Measurements from ENCODE around the gene DNAJB2. TPM values are rescaled to one million over a fixed set of nuclear protein-coding genes. Genes with fewer than 3 reads are reported as not detected.
"Not testable (repeated sequence)": the region's sequence is repeated elsewhere in the genome, so short reads cannot be mapped to it uniquely, and the experiment has no call there.

Gene DNAJB2
- total RNA-seq, 1 donor from 2014 or later = 45.3 TPM

GRCh38 chr2:219250049-219250781, 29.0 kb upstream of the DNAJB2 start:
- Mint-ChIP-seq H3K36me3 (ENCODE audit: low read depth) (peaks cover 34% of the 10 kb centered on the region), H3K4me1 (ENCODE audit: low read depth) (peaks cover 73% of the 10 kb centered on the region), H3K4me3 (peak overlapping the region; percentile 93), H3K27me3 (ENCODE audit: insufficient read depth) (no peaks in the 10 kb centered on the region), H3K9me3 (no peaks in the 10 kb centered on the region), H3K27ac (peak overlapping the region; percentile 88)
- no peak for DNase-seq (ENCODE audit: low spot score)
- intact Hi-C loops (cut with micrococcal nuclease) = loop anchor here (5.0 to 10.0 kb wide), 2 partner anchors 853 to 1025 kb away; partner anchors contain the start of gene CTDSP1

- no peaks in the 10 kb centered on the region for H3K27me3 Mint-ChIP-seq (ENCODE audit: insufficient read depth)
These were observed 27.5 kb upstream of the DNAJB2 start for GRCh38 chr2:219251656-219252055.

GRCh38 chr2:219252084-219252483, 27.1 kb upstream of the DNAJB2 start:
- peaks cover 69% of the 10 kb centered on the region for H3K4me1 Mint-ChIP-seq (ENCODE audit: low read depth)
- H3K4me3 Mint-ChIP-seq = peak overlapping the region; percentile 93
- no peak for DNase-seq (ENCODE audit: low spot score)
- intact Hi-C loops (cut with micrococcal nuclease) = loop anchor here (2.0 to 10.0 kb wide), 4 partner anchors 43 to 1027 kb away; partner anchors contain the start of genes CHPF and CTDSP1
- H3K36me3 Mint-ChIP-seq (ENCODE audit: low read depth) = peaks cover 34% of the 10 kb centered on the region
- no peaks in the 10 kb centered on the region for H3K9me3 Mint-ChIP-seq
- H3K27ac Mint-ChIP-seq = peak overlapping the region; percentile 82
- H3K27me3 Mint-ChIP-seq (ENCODE audit: insufficient read depth) = no peaks in the 10 kb centered on the region

More at GRCh38 chr2:219251656-219252055, 27.5 kb upstream of the DNAJB2 start:
- intact Hi-C loops (cut with micrococcal nuclease) = loop anchor here (2.0 to 10.0 kb wide), 4 partner anchors 43 to 1027 kb away; partner anchors contain the start of genes CHPF and CTDSP1
- peak overlapping the region; percentile 88 for H3K27ac Mint-ChIP-seq
- peaks cover 34% of the 10 kb centered on the region for H3K36me3 Mint-ChIP-seq (ENCODE audit: low read depth)
- peak overlapping the region; percentile 93 for H3K4me3 Mint-ChIP-seq
- H3K4me1 Mint-ChIP-seq (ENCODE audit: low read depth) = peaks cover 74% of the 10 kb centered on the region
- DNase-seq (ENCODE audit: low spot score) = no peak
- H3K9me3 Mint-ChIP-seq = no peaks in the 10 kb centered on the region

DNA sequence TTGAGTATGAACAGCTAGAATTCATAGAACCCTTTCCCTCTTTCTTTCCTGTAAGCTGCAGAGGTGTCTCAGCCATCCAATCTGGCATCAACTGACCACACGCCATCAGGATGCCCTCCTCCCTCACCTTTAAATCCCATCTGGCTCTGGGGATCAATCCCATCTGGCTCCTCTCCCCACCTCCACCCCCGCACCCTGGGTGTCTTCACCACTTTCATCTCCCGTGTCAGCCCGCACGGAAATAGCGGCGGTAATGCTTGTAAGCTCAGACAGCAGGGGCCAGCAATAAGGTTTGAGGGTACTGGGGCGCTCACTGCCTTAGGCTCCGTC, 26.6 kb upstream of the DNAJB2 start:
- Mint-ChIP-seq H3K9me3 (no peaks in the 10 kb centered on the region), H3K27ac (peak overlapping the region; percentile 82), H3K27me3 (ENCODE audit: insufficient read depth) (no peaks in the 10 kb centered on the region), H3K4me1 (ENCODE audit: low read depth) (peaks cover 65% of the 10 kb centered on the region), H3K36me3 (ENCODE audit: low read depth) (peaks cover 34% of the 10 kb centered on the region), H3K4me3 (peak overlapping the region; percentile 93)
- no peak for DNase-seq (ENCODE audit: low spot score)
- intact Hi-C loops (cut with micrococcal nuclease) = loop anchor here (2.0 to 10.0 kb wide), 4 partner anchors 42 to 1028 kb away; partner anchors contain the start of genes CHPF and CTDSP1

DNA sequence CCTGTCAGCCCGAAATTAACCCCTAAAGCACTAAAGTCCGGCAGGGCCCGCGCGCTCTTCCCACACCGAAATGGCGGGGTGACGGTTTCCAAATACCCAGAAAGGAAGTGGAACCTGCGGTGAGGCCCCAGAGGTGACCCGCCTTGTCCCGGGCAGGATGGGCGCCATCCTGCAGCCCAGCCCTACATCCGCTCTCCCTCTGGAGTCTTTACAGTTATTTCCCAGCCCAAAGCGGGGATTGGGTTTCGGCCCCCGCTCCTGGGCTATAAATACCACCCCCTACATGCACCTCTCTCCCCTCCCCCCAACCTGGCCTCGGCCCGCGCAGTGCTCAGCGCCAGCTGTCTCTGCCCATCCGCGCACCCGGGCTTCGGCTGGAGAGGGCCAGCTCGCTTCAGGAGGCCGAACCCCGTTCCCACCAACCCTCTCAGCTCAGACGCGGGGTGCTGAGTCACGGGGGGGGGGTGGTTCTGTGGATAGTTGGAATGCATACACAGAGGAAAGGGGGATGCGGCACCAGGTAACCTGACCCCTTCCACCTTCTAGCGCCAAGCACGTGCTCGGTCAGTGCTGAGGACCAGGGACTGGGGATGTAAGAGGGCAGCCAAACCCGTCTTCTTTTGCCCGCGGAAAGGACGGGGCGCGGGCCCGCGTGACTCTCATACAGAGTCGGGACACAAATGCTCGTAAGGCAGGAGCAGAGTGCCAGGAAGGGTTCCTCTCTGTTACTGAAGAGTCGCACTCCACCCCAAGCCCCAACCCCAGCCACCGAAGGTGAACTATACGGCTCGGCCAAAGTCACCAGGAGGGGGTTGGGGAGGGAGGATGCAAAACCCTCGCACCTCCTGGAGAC, 26.0 kb upstream of the DNAJB2 start, which contains the start of gene TUBA4B:
TSS of gene TUBA4B (plus strand) at position 344 of the 853 bp plus-strand sequence. CDS start at position 509, 165 bp downstream.
- peak within 1 kb of the TSS; percentile 93 for H3K4me3 Mint-ChIP-seq
- peaks cover 59% of the 10 kb centered on the region for H3K4me1 Mint-ChIP-seq (ENCODE audit: low read depth)
- no peaks in the 10 kb centered on the region for H3K27me3 Mint-ChIP-seq (ENCODE audit: insufficient read depth)
- no peaks in the 10 kb centered on the region for H3K9me3 Mint-ChIP-seq
- H3K27ac Mint-ChIP-seq = peak within 1 kb of the TSS; percentile 98
- intact Hi-C loops (cut with micrococcal nuclease) = loop anchor here (1.0 to 10.0 kb wide), 10 partner anchors 8 to 1028 kb away; partner anchors contain the start of genes ANKZF1, ATG9A, CHPF and CTDSP1
- DNase-seq (ENCODE audit: low spot score) = peak; percentile 59
- peaks cover 33% of the 10 kb centered on the region for H3K36me3 Mint-ChIP-seq (ENCODE audit: low read depth)

DNA sequence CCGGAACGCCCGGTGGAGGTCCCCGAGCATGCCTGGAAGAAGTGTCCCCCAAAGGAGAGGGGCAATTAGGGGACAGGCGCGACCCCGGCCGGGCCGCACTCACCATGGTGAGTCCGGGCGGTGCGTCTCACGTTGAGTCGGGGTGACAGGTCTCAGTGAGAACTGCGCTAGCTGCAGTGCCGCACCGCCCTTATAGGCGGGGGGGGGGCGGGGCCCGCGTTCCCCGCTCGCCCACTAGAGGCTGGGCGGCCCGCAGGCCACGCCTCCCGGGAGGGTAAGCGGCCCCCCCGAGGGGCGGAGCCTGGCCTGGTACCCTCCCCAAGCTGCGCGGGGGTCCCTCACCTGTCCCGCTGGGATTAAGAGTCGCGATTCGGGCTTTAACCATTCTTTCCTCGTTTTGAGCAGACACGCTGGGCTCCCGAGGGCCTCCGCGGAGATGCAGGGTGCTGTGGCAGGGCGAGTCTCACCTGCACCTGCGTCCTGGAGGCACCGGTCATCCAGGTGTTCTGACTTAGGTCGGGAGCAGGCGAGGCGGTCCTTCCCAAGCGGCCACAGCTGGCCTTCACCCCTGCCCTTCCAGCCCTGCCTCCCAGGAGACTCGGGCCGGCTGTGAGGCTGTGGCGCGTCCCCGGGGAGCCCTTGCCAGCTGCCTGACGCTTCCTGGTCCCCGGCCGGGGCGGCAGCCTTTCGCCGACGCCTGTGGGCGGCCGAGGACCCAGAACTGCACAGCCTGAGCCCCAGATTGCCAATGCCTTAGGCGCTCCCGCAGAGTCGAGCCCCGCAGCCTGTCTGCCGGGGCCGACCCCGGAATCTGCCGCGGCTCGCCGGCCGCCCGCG, 25.2 kb upstream of the DNAJB2 start, which contains the start of gene TUBA4A:
TSS of gene TUBA4A (minus strand) at position 166 of the 837 bp plus-strand sequence. CDS start at position 106, 60 bp downstream.
- no peaks in the 10 kb centered on the region for H3K9me3 Mint-ChIP-seq
- DNase-seq (ENCODE audit: low spot score) = peak; percentile 87
- peaks cover 27% of the 10 kb centered on the region for H3K36me3 Mint-ChIP-seq (ENCODE audit: low read depth)
- intact Hi-C loops (cut with micrococcal nuclease) = loop anchor here (1.0 to 10.0 kb wide), 16 partner anchors 9 to 1029 kb away; partner anchors contain the start of genes ANKZF1, ATG9A, CHPF and CNOT9
- no peaks in the 10 kb centered on the region for H3K27me3 Mint-ChIP-seq (ENCODE audit: insufficient read depth)
- peak within 1 kb of the TSS; percentile 93 for H3K4me3 Mint-ChIP-seq
- peak within 1 kb of the TSS; percentile 98 for H3K27ac Mint-ChIP-seq
- peaks cover 50% of the 10 kb centered on the region for H3K4me1 Mint-ChIP-seq (ENCODE audit: low read depth)

DNA sequence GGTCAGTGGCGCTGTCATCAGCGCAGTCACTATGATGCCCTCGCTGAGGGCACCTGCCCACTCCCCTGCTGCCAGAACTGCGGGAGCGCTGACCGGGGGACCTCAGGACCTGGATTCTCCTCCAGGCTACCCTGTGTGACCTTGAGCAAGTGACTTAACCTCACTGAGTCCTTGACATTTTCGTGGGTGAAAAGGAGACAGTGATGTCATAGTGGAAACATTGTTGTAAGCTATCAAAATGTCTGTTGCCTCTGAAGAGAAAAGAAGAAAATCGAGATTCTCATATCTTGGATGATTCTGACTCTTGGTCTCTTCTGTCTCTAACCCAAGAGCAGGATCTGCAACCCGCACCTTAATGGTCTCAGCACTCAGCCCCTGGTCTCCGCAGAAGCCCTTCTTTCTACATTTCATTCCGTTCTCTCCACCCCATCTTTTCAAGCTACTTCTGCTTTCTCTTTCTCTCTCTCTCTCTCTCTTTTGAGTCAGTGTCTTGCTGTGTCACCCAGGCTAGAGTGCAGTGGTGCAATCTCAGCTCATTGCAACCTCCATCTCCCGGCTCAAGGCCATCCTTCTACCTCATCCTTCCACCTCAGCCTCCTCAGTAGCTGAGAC, 24.5 kb upstream of the DNAJB2 start:
- H3K27me3 Mint-ChIP-seq (ENCODE audit: insufficient read depth) = peaks cover 3% of the 10 kb centered on the region
- H3K9me3 Mint-ChIP-seq = no peaks in the 10 kb centered on the region
- intact Hi-C loops (cut with micrococcal nuclease) = loop anchor here (1.0 to 10.0 kb wide), 8 partner anchors 25 to 1030 kb away; partner anchors contain the start of genes CNOT9, CTDSP1, DNAJB2 and GMPPA
- H3K36me3 Mint-ChIP-seq (ENCODE audit: low read depth) = peaks cover 20% of the 10 kb centered on the region
- H3K4me3 Mint-ChIP-seq = peak overlapping the region; percentile 84
- peak; percentile 46 for DNase-seq (ENCODE audit: low spot score)
- H3K27ac Mint-ChIP-seq = peak overlapping the region; percentile 98
- peaks cover 43% of the 10 kb centered on the region for H3K4me1 Mint-ChIP-seq (ENCODE audit: low read depth)

DNA sequence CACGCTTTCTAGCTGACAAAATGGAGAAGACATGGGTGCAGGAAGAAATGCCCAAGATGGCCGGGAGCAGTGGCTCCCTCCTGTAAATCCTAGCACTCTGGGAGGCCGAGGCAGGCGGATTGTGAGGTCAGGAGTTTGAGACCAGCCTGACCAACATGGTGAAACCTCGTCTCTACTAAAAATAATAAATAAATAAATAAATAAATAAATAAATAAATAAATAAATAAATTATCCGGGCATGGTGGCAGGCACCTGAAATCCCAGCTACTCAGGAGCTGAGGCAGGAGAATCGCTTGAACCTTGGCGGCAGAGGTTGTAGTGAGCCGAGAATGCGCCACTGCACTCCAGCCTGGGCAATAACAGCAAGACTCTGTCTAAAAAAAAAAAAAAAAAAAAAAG, 20.2 kb upstream of the DNAJB2 start:
- not testable (repeated sequence) for H3K36me3 Mint-ChIP-seq (ENCODE audit: low read depth); H3K9me3 Mint-ChIP-seq; H3K27me3 Mint-ChIP-seq (ENCODE audit: insufficient read depth); DNase-seq (ENCODE audit: low spot score); H3K4me3 Mint-ChIP-seq; H3K27ac Mint-ChIP-seq
- peaks cover 18% of the 10 kb centered on the region for H3K4me1 Mint-ChIP-seq (ENCODE audit: low read depth)
- intact Hi-C loops (cut with micrococcal nuclease) = loop anchor here (10.0 kb wide), 1 partner anchor 1034 kb away; no protein-coding TSS in a partner anchor

DNA sequence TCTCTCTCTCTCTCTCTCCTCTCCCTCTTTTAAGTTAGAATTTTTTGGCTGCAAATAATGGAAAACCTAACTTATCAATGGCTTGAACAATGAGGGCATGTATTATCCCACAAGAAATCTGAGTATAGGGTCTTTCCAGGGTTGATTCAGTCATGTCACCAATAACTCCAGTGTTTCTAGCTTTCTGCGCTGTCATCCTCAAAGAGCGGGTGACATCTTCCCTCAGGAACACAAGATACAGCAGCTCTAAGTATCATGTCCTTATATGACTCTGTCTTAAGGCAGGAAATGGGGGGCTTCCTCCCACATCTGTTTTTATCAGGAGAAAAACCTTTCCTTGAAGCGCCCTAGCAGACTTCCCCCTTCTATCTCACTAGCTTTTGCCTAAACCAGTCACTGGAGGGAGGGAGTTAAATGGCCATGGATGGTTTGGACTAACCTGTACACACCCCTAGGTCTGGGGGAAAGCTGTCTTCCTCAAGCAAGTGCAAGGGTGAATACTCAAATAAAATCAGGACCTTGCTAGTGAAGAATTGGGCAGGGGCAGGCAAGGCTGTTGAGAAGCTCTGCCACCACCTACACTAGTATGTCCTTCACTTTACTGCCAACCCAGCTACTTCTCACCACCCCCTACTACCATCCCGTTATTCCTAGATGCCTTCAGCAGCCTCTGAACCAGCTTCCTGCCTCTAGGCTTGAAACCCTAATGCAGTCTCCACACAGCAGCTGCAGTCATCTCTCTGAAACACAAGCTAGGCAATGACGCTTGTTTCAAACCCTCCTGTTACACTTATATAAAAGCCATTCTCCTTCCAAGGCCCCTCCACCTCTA, 17.9 kb upstream of the DNAJB2 start:
- intact Hi-C loops (cut with micrococcal nuclease) = no loop called here

GRCh38 chr2:219266232-219266631, 12.9 kb upstream of the DNAJB2 start:
- no peak overlapping the region for H3K27ac Mint-ChIP-seq

More for the DNA sequence above, 17.9 kb upstream of the DNAJB2 start:
- Mint-ChIP-seq H3K4me1 (ENCODE audit: low read depth) (peaks cover 3% of the 10 kb centered on the region), H3K27ac (no peak overlapping the region), H3K9me3 (no peaks in the 10 kb centered on the region), H3K4me3 (no peak overlapping the region), H3K27me3 (ENCODE audit: insufficient read depth) (peaks cover 9% of the 10 kb centered on the region), H3K36me3 (ENCODE audit: low read depth) (no peaks in the 10 kb centered on the region)
- no peak for DNase-seq (ENCODE audit: low spot score)

DNA sequence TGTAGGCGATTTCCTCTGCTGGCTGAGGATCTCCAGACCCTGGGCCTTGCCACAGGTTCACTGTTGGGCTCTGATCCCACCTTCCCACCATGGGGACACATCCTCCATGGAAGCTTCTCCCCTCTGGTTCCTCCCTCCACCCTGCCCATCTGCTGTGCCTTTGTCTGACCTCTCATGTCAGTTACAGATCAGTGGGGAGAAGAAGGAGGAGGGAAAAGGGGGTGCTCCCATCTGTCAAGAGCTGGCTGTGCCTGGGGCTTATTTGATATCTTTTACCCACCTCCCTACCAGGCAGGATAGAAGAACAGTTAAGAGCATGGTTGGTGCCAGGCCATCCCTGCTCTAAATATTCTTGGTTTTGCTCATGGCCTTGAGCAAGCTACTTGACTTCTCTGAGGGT, 12.3 kb upstream of the DNAJB2 start:
- Mint-ChIP-seq H3K4me3 (no peak overlapping the region), H3K27ac (no peak overlapping the region), H3K36me3 (ENCODE audit: low read depth) (no peaks in the 10 kb centered on the region), H3K9me3 (no peaks in the 10 kb centered on the region), H3K27me3 (ENCODE audit: insufficient read depth) (peaks cover 4% of the 10 kb centered on the region), H3K4me1 (ENCODE audit: low read depth) (no peaks in the 10 kb centered on the region)
- intact Hi-C loops (cut with micrococcal nuclease) = loop anchor here (5.0 kb wide), 1 partner anchor 35 kb away; no protein-coding TSS in a partner anchor
- DNase-seq (ENCODE audit: low spot score) = no peak

More at GRCh38 chr2:219266232-219266631, 12.9 kb upstream of the DNAJB2 start:
- Mint-ChIP-seq H3K9me3 (no peaks in the 10 kb centered on the region), H3K4me3 (no peak overlapping the region), H3K4me1 (ENCODE audit: low read depth) (no peaks in the 10 kb centered on the region), H3K36me3 (ENCODE audit: low read depth) (no peaks in the 10 kb centered on the region), H3K27me3 (ENCODE audit: insufficient read depth) (peaks cover 7% of the 10 kb centered on the region)
- DNase-seq (ENCODE audit: low spot score) = no peak
- intact Hi-C loops (cut with micrococcal nuclease) = loop anchor here (5.0 kb wide), 1 partner anchor 36 kb away; no protein-coding TSS in a partner anchor

All from activated T-helper 1 cell treated with anti-CD3 and anti-CD28 coated beads, Interleukin-12 subunit alpha, Interleukin-12 subunit beta, Interleukin-2, Interleukin-4 antibody, amounts not matched to agents 30 ng/mL and 10 ng/mL and 1 ng/mL, durations not matched to agents 14 hours and 24 hours and 36 hours (primary cell).